Ascending aorta (tissue), 2 donors: ENCODE results near the gene HLA-DRA. TPM values are rescaled to one million over a fixed set of nuclear protein-coding genes. Genes with fewer than 3 reads are reported as not detected.

Experiments used
- DNase-seq, 2 donors: peaks; one replicate each; pipeline ENCODE4 v3.0.0-alpha.2; 2019; ENCODE audit warnings: low spot score in 2 of 2
- H3K27ac ChIP-seq, 2 donors: fragments of 200-600 bp; sonication (generic); one replicate each; pipeline ENCODE4 v1.5.1; 2016 to 2017; ENCODE audit warnings: mild to moderate bottlenecking in 1 of 2
- H3K27me3 ChIP-seq: fragments of 200-600 bp; sonication (generic); one replicate; pipeline ENCODE4 v1.5.1; 2017
- H3K36me3 ChIP-seq, 2 donors: fragments of 200-600 bp; sonication (generic); one replicate each; pipeline ENCODE4 v1.5.1; 2016
- H3K4me1 ChIP-seq, 2 donors: fragments of 200-600 bp; sonication (generic); one replicate each; pipeline ENCODE4 v1.5.1; 2016 to 2017; ENCODE audit warnings: mild to moderate bottlenecking in 1 of 2
- H3K4me3 ChIP-seq, 2 donors: fragments of 200-600 bp; sonication (generic); one replicate each; pipeline ENCODE4 v1.5.1; 2016 to 2017; ENCODE audit warnings: mild to moderate bottlenecking in 1 of 2
- H3K9me3 ChIP-seq, 2 donors: fragments of 200-600 bp; sonication (generic); one replicate each; pipeline ENCODE4 v1.5.1; 2016
- intact Hi-C: fragments of 100-400 bp; cut with DNase I; formaldehyde crosslinking; loops from one replicate; pipeline ENCODE4 v1.15.1; 2023
- total RNA-seq: library from RNA; depleted of rRNA; stranded (reverse); fragments of >200 nt; gene quantifications from one replicate; pipeline ENCODE4 v1.1.0, GENCODE V29; 2016
- TF ChIP-seq, protein P1 (sequence below), 3 experiments: fragments of 200-600 bp in 2 of 3; fragments of 450-650 bp in 1 of 3; sonication (generic) in 2 of 3; IDR thresholded peaks; one replicate each; pipeline ENCODE4 v1.5.1; 2016 to 2019; ENCODE audit warnings: antibody characterized with exemption in 3 of 3, mild to moderate bottlenecking in 1 of 3, moderate library complexity in 1 of 3

Gene HLA-DRA
- total RNA-seq, 1 donor from 2014 or later, result 220 TPM

DNA sequence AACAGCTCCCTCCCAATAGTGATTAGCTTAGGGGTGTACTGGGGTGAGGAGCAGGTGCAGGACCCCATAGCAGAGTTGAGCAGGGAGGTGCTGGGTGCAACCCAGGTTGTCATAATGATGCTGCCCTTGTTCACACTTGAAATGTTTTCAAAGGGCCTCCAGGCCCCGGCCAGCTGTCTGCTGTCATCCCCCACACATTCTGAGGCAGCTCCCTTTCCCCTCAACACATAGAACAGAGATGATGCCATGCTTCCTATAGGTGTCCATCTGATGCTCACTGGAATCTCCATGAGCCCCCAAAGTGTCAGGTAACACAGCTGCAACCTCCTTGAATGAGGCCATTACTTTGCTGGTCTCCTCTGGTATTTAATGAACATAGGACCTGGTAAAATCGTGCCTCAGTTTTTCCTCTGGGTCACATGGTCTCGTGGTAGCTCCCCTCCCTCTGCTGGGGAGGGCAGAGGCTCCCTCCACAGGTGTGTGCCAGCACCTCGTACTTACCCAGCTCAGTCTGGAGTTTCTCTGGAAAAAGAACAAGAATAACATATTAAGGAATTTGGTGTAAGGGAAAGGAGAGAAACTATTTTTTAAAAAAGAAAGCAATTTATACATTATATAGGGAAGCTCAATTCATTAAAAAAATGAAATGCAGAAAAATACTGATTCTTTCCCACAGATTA, 38.3 kb upstream of the HLA-DRA start:
- Histone ChIP-seq H3K27me3 (no peaks in the 10 kb centered on the region), H3K4me3 (no peak overlapping the region), H3K9me3 (no peaks in the 10 kb centered on the region), H3K4me1 (no peaks in the 10 kb centered on the region), H3K36me3 (no peaks in the 10 kb centered on the region), H3K27ac (no peak overlapping the region)
- intact Hi-C loops, result no loop called here
- TF ChIP-seq, protein P1, sequence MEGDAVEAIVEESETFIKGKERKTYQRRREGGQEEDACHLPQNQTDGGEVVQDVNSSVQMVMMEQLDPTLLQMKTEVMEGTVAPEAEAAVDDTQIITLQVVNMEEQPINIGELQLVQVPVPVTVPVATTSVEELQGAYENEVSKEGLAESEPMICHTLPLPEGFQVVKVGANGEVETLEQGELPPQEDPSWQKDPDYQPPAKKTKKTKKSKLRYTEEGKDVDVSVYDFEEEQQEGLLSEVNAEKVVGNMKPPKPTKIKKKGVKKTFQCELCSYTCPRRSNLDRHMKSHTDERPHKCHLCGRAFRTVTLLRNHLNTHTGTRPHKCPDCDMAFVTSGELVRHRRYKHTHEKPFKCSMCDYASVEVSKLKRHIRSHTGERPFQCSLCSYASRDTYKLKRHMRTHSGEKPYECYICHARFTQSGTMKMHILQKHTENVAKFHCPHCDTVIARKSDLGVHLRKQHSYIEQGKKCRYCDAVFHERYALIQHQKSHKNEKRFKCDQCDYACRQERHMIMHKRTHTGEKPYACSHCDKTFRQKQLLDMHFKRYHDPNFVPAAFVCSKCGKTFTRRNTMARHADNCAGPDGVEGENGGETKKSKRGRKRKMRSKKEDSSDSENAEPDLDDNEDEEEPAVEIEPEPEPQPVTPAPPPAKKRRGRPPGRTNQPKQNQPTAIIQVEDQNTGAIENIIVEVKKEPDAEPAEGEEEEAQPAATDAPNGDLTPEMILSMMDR (IDR thresholded peaks at IDR 0.05), result no peak
- no peak for DNase-seq

DNA sequence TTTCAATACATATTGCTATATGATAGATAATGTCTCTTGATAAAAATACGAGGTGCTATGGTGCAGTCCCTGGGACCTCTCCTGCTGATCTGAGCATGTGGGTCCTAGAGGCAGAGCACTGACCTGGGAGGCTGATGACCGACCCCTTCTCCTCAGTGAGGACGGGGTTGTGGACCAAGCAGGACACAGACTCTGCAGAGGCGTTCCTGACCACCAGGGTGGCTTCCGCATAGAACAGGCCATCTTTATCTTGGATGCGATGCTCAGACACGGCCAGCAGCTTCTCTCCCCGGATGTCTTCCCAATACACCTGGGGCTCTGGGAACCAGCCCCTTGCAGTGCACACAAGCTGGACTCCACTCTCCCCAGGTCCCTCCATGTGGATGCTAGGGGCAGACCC, 36.9 kb upstream of the HLA-DRA start:
- Histone ChIP-seq H3K36me3 (no peaks in the 10 kb centered on the region), H3K27ac (no peak overlapping the region), H3K4me3 (no peak overlapping the region), H3K9me3 (no peaks in the 10 kb centered on the region), H3K27me3 (no peaks in the 10 kb centered on the region), H3K4me1 (no peaks in the 10 kb centered on the region)
- intact Hi-C loops, result no loop called here
- TF ChIP-seq, protein P1 (IDR thresholded peaks at IDR 0.05), result no peak
- no peak for DNase-seq

DNA sequence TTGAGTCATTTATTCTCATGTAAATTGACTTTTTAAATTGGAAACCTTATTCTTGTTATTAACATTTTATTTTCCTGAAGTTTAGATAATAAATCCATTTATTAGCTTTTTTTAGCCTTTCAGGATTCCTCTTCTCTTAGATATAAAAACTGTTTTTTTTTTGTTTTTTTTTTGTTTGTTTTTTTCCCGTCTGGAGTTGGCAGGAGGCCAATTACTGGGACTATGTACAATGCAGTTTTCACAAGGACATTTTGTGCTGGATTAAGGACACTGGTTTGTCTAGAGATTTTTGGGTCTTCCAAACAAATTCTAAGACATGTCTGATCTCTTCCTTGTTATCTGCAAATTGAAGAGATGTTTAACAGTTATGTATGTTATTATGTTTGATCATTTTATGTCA, 34.0 kb upstream of the HLA-DRA start:
- intact Hi-C loops, result no loop called here
- no peaks in the 10 kb centered on the region for H3K36me3 ChIP-seq
- no peaks in the 10 kb centered on the region for H3K9me3 ChIP-seq
- DNase-seq, result no peak
- no peak overlapping the region for H3K27ac ChIP-seq
- H3K4me1 ChIP-seq, result no peaks in the 10 kb centered on the region
- no peak overlapping the region for H3K4me3 ChIP-seq
- TF ChIP-seq, protein P1 (IDR thresholded peaks at IDR 0.05), result no peak
- no peaks in the 10 kb centered on the region for H3K27me3 ChIP-seq

DNA sequence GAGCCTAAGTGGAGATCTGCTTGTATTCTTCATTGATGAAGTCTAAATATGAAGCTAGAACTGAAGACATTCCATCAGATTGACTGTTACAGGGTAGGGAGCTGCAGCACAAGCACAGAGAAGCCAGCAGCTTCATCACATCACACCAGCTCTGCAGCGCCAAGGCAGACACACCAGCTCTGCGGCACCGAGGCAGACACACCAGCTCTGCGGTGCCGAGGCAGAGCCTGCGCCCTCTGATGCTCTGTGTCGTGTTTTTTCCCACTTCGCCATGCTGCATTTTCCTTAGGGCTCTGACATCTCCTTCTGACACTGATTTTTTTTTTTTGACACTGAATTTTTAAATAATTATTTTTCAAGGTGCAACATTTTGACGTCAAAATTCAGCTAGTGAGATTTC, 33.5 kb upstream of the HLA-DRA start:
- TF ChIP-seq, protein P1 (IDR thresholded peaks at IDR 0.05), result no peak
- H3K27me3 ChIP-seq, result no peaks in the 10 kb centered on the region

DNA sequence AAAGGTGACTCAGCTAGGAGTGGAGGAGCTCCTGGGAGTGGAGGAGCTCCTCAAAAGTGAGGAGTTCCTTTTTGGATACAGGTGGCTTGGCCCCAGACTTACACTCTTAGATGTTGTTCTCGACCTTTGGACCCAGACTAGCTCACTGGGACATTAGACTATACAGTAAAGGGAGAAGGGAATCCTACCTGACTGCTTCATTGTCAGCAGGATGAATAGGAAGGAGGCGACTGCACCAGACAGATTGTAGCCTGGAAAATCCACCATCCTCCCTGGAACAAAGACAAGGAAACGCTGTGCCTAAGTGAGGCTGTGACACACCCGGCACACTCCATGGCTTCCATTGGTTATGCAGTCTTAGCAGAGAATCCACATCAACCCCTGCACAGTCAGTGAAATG, 32.8 kb upstream of the HLA-DRA start, which contains the start of gene BTNL2:
Gene BTNL2, minus strand, starts transcription at position 325 of the 400 bp plus-strand sequence. Its CDS starts 58 bp downstream, at position 267.
- no peaks in the 10 kb centered on the region for H3K9me3 ChIP-seq
- H3K27ac ChIP-seq, result no peak within 1 kb of the TSS
- intact Hi-C loops, result no loop called here
- H3K36me3 ChIP-seq, result no peaks in the 10 kb centered on the region
- no peaks in the 10 kb centered on the region for H3K4me1 ChIP-seq
- TF ChIP-seq, protein P1 (IDR thresholded peaks at IDR 0.05), result no peak
- H3K4me3 ChIP-seq, result no peak within 1 kb of the TSS
- DNase-seq, result no peak
- no peaks in the 10 kb centered on the region for H3K27me3 ChIP-seq

More for the DNA sequence above, 33.5 kb upstream of the HLA-DRA start:
- Histone ChIP-seq H3K4me3 (no peak overlapping the region), H3K9me3 (no peaks in the 10 kb centered on the region), H3K4me1 (no peaks in the 10 kb centered on the region), H3K27ac (no peak overlapping the region), H3K36me3 (no peaks in the 10 kb centered on the region)
- intact Hi-C loops, result no loop called here
- no peak for DNase-seq
